Gastrocnemius medialis (tissue), 4 donors: Measurements from ENCODE around the gene IRF7.

Experiments used
- CTCF ChIP-seq, 5 experiments: fragments of 450-650 bp in 3 of 5; fragments of 200-600 bp in 2 of 5; sonication (generic) in 2 of 5; IDR thresholded peaks in 4 of 5; conservative IDR thresholded peaks in 1 of 5; 1 replicate in 4 of 5; 2 replicates in 1 of 5; pipeline ENCODE4 v1.5.1; 2016 to 2019; ENCODE audit warnings: antibody characterized with exemption in 5 of 5, mild to moderate bottlenecking in 3 of 5, moderate library complexity in 3 of 5
- POLR2A ChIP-seq, 2 donors: fragments of 450-650 bp; IDR thresholded peaks; one replicate each; pipeline ENCODE4 v1.6.1; 2017; ENCODE audit warnings: antibody characterized with exemption in 2 of 2, mild to moderate bottlenecking in 2 of 2, moderate library complexity in 2 of 2

- no peak for TF ChIP-seq CTCF (IDR thresholded peaks at IDR 0.05 in 4 of 5, conservative IDR thresholded peaks at IDR 0.05 in 1 of 5)
- TF ChIP-seq POLR2A (IDR thresholded peaks at IDR 0.05), result no peak
Observed at GRCh38 chr11:574632-575312, 41.0 kb downstream of the IRF7 start.
